ENCODE measurements around the gene HEY2. TPM values are rescaled to one million over a fixed set of nuclear protein-coding genes. Genes with fewer than 3 reads are reported as not detected.
A peak's percentile ranks its signal among the peaks of the same experiment; 100 is the strongest.

HEY2 gene
- total RNA-seq, 2 donors from 2014 or later, result 26.5 to 40.9 TPM

DNA sequence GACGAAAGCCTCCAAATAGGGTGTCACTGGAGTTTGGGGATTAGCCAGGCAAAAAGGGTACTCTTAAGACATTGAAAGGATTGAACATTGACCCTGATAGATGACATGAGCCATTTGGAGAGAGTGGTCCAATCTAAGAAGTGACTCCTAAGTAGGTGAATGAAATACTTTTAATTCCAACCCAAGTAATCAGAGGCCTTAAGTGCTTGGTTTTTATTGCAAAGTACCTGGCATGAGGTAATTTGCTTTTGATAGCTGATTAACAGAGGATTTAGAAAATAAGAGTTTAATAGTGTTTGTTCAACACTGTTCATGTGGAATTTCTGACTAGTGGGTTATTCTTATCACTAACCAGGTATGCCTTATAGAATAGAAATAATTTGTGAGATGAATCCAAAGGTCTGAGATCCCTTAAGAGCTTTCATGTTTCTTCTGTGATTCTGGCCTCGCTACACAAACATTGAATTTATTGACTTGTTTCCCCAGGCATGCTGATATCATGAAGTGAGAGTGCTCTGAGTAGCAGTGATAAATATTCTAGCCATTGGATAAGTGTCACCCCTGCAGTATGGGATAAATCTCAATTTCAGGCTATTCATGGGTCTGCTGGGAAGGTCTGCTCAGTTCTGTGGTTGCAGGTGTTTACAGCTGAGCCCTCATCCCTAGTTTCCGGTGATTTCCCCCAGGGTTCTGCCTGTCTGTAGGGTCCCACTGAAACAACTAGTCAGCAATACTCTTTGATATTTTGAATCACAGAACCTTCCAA lies 47.9 kb downstream of the HEY2 start:
- Histone ChIP-seq H3K4me1 (ENCODE audit: control insufficient read depth in 1 of 2, low read depth in 2 of 2) (peaks cover 19 to 22% of the 10 kb centered on the region in 2 donors), H3K27me3 (replicated peaks; ENCODE audit: insufficient read depth) (no peaks in the 10 kb centered on the region), H3K9me3 (no peaks in the 10 kb centered on the region), H3K27ac (no peak overlapping the region), H3K4me3 (no peak overlapping the region), H3K36me3 (no peaks in the 10 kb centered on the region)
- TF ChIP-seq, protein P1, sequence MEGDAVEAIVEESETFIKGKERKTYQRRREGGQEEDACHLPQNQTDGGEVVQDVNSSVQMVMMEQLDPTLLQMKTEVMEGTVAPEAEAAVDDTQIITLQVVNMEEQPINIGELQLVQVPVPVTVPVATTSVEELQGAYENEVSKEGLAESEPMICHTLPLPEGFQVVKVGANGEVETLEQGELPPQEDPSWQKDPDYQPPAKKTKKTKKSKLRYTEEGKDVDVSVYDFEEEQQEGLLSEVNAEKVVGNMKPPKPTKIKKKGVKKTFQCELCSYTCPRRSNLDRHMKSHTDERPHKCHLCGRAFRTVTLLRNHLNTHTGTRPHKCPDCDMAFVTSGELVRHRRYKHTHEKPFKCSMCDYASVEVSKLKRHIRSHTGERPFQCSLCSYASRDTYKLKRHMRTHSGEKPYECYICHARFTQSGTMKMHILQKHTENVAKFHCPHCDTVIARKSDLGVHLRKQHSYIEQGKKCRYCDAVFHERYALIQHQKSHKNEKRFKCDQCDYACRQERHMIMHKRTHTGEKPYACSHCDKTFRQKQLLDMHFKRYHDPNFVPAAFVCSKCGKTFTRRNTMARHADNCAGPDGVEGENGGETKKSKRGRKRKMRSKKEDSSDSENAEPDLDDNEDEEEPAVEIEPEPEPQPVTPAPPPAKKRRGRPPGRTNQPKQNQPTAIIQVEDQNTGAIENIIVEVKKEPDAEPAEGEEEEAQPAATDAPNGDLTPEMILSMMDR (IDR thresholded peaks at IDR 0.05), result no peak
- DNase-seq (ENCODE audit: low spot score), result no peak
- ATAC-seq (ENCODE audit: insufficient number of reproducible peaks, low FRiP score, low read depth), result no peak

DNA sequence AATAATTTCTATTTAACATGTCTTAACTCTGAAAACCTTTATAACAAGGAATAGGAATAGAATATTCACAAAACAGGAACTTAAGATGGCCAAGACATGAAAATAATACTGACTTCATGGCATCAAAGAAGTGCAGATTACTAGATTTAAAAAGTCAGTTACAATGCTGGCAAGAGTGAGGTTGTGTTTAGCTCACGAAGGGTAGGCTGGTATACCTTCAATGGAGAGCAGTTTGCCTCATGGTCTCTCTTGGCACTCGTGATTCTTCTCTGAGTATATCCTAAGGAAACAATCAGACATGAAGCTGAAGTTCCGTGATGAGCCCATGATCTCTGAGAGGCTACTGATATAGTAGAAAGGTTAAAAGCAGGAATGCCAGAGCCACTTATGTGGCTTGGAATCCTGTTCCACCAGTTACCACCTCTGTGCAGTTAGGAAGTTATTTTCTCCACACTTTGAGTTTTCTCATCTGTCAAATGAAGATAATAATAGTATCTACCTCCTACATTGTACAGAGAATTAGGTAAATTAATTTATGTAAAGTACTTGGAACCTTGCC lies 48.5 kb downstream of the HEY2 start:
- no peak overlapping the region for H3K27ac ChIP-seq
- no peak for DNase-seq (ENCODE audit: low spot score)
- H3K4me3 ChIP-seq, result no peak overlapping the region
- no peaks in the 10 kb centered on the region for H3K36me3 ChIP-seq
- peaks cover 18 to 20% of the 10 kb centered on the region in 2 donors for H3K4me1 ChIP-seq (ENCODE audit: control insufficient read depth in 1 of 2, low read depth in 2 of 2)
- H3K9me3 ChIP-seq, result no peaks in the 10 kb centered on the region
- no peak for ATAC-seq (ENCODE audit: insufficient number of reproducible peaks, low FRiP score, low read depth)
- H3K27me3 ChIP-seq (replicated peaks; ENCODE audit: insufficient read depth), result no peaks in the 10 kb centered on the region
- TF ChIP-seq, protein P1 (IDR thresholded peaks at IDR 0.05), result no peak

DNA sequence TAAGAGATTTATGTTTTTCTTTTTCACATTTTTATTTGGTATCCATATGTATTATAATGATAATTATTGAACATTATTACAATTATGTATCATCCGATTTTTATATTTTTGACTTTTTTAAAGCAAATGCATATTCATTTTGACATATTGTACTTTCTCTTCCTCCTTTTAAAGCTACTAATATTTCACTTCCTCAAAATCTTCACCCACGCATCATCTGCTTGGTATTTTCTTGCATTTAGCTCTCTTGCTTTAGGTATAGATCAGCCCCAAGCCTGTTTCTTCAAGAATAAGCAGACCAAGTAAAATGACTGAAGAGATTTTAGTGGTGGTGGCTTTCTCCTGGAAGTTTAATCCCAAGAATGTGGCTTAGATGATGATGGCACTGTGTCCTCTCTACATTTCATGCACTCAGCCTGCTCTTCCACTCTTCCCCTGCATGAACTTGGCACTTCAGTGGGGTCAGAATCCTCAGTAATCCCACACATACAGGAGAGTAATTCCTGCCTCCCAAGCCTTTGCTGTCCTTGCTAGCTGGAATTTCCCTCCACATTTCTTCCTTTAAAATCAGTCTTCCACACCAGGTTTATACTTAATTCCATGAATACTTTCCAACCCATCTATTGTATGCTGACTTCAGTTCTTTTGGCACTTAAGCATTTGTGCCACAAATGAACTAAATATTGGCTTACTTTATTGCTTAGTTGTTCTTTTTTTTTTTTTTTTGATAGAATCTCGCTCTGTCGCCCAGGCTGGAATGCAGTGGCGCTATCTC lies 49.5 kb downstream of the HEY2 start:
- DNase-seq (ENCODE audit: low spot score), result no peak
- no peak overlapping the region for H3K4me3 ChIP-seq
- ATAC-seq (ENCODE audit: insufficient number of reproducible peaks, low FRiP score, low read depth), result no peak
- no peaks in the 10 kb centered on the region for H3K9me3 ChIP-seq
- H3K4me1 ChIP-seq (ENCODE audit: control insufficient read depth in 1 of 2, low read depth in 2 of 2), result peaks cover 13 to 25% of the 10 kb centered on the region in 2 donors
- TF ChIP-seq, protein P1 (IDR thresholded peaks at IDR 0.05), result no peak
- H3K27me3 ChIP-seq (replicated peaks; ENCODE audit: insufficient read depth), result no peaks in the 10 kb centered on the region
- H3K27ac ChIP-seq, result no peak overlapping the region
- H3K36me3 ChIP-seq, result no peaks in the 10 kb centered on the region

DNA sequence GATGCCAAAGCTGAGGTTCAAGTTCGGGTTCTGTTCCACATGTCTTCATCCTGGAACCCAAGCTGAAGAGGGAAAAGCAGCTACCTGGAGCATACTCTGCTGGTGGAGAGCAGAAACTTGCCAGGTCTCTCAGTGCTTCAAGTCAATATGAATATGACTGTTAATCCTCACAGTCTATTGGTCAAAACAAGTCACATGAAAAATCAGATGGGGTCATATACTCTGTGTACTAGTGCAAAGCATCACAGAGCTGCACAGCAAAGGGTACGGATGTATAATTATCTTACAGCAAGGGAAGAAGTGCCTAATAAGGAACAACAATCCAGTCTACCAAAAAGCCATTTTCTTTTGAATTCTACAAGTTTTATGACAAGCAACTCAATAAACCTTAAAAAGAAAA lies 53.0 kb downstream of the HEY2 start:
- no peak for DNase-seq (ENCODE audit: low spot score)
- no peaks in the 10 kb centered on the region for H3K9me3 ChIP-seq
- no peaks in the 10 kb centered on the region for H3K27me3 ChIP-seq (replicated peaks; ENCODE audit: insufficient read depth)
- peaks cover 10 to 15% of the 10 kb centered on the region in 2 donors for H3K4me1 ChIP-seq (ENCODE audit: control insufficient read depth in 1 of 2, low read depth in 2 of 2)
- ATAC-seq (ENCODE audit: insufficient number of reproducible peaks, low FRiP score, low read depth), result no peak
- H3K36me3 ChIP-seq, result no peaks in the 10 kb centered on the region
- no peak overlapping the region for H3K4me3 ChIP-seq
- H3K27ac ChIP-seq, result no peak overlapping the region
- TF ChIP-seq, protein P1 (IDR thresholded peaks at IDR 0.05), result no peak

DNA sequence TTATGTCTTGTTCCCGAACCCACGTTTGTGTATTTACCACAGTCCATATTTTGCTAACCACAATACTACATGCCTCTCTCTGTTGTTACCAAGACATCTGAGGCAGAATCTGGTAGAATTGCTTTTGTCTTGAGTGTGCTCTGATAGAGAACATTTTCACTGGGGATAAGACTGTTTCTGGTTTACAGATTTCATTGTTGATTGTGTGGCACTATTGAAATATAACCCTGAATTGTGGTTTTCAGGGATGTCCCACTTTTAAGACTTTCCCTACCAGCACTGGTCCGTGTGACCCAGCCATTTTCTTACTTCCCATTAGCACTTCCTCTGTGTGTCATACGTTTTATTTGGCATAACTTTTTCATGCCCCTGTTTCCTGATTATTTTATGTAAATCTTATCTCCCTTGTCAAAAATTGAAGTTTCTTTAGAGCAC lies 53.5 kb downstream of the HEY2 start:
- TF ChIP-seq, protein P1 (IDR thresholded peaks at IDR 0.05), result no peak
- H3K36me3 ChIP-seq, result no peaks in the 10 kb centered on the region
- peak overlapping the region; percentile 10 to 53 for H3K27ac ChIP-seq
- no peak overlapping the region for H3K4me3 ChIP-seq
- no peak for ATAC-seq (ENCODE audit: insufficient number of reproducible peaks, low FRiP score, low read depth)
- H3K27me3 ChIP-seq (replicated peaks; ENCODE audit: insufficient read depth), result no peaks in the 10 kb centered on the region
- peaks cover 10 to 14% of the 10 kb centered on the region in 2 donors for H3K4me1 ChIP-seq (ENCODE audit: control insufficient read depth in 1 of 2, low read depth in 2 of 2)
- H3K9me3 ChIP-seq, result no peaks in the 10 kb centered on the region
- no peak for DNase-seq (ENCODE audit: low spot score)
